HG03045 (cell line): ENCODE measurements around the gene TNS1.

Source experiments
- ATAC-seq: cut with Tn5 transposase; IDR thresholded peaks from one replicate; pipeline ENCODE4 v1.9.1; 2021; ENCODE audit warnings: mild to moderate bottlenecking, moderate library complexity; ENCODE audit not compliant: unreplicated experiment

Gene TNS1

DNA sequence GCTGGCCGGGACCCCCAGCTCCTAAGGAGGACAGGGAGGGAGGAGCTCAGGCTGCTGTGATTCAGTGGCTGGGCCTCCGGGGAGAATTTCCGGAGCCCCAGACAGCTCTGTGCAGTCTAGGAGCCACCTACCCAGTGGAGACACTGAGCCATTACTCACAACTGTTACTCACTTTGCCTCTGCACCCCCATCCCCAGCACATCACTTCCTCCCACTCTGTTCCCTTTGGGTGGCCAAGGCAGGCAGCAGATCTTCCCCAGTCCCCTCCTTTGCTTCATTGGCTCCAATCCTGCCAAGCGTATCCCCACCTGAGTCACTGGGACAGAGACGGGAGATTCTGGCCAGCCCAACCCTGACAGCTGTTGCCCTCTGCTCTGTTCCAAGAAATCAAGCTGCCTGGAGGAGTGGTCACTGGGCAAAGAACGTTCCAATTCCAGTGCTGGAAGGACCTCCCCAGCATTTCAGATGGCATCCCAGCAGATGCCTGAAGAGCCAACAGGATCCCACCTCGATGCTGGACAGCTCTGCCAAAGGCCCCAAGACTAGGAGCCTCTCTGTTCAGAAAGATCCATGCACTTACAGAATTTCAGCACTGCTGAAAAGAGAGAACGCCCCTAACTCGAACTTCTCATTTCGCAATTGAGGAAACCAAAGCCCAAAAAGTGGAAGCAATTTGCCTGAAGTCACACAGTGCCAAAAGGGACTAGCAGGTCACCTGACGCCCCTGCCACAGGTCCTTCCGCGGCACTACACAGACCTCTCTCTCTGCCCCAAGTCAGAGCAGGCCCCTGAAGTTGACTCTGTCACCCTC is 68.3 kb downstream of the TNS1 start:
- no peak for ATAC-seq

DNA sequence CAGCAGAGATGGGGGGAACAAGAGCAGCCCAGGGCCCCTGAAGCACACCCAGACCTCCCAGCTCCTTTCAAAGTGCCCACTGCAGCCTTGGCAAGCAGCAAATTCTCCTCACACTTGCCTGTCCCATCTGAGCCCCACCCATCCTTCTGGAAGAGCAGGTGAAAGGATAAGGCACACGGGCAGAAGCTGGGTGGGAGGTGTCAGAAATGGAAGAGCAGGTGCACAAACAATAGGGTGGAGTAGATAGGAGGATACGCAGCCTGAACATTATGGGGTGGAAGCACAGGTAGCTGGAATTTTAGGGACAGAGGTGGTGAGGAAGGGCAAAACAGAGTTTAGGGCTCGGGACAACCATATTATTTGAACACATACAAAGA is 69.2 kb downstream of the TNS1 start:
- no peak for ATAC-seq

DNA sequence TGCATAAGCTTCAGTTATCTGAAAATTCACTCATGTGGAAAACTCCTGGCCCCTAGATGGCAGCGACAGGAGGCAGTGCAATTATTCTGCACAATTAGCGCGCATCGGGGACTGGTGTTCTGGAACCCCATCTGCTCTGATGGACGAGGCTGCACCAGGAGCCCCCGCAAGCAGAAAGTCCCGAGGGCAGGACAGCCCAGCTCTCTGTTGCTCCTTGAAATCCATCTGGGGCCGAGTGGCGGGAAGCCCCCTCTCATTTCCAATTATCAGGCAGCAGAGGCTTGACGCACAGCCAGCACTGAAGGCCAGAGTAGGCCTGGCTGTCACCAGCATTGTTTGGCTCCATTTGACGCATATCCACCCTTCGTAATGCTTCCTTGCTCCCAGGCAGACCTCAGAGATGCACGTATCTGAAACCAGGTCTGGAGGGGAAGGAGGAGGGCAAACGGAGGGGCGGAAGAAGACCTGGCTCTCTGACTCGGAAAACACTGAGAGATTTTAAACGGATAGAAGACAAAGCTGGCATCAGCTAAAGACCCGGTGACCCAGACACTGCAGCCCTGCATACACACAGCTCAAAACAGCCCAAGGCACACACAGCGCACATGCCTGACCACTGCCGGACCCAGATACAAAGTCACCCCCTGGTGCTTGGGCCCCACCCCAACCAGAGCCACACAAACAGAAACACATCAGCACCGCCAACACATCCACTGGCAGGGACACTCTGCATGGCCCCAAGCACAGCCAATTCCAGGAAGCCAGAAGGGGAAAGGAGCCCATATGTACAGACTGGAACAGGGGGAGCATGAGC is 69.8 kb downstream of the TNS1 start:
- no peak for ATAC-seq

DNA sequence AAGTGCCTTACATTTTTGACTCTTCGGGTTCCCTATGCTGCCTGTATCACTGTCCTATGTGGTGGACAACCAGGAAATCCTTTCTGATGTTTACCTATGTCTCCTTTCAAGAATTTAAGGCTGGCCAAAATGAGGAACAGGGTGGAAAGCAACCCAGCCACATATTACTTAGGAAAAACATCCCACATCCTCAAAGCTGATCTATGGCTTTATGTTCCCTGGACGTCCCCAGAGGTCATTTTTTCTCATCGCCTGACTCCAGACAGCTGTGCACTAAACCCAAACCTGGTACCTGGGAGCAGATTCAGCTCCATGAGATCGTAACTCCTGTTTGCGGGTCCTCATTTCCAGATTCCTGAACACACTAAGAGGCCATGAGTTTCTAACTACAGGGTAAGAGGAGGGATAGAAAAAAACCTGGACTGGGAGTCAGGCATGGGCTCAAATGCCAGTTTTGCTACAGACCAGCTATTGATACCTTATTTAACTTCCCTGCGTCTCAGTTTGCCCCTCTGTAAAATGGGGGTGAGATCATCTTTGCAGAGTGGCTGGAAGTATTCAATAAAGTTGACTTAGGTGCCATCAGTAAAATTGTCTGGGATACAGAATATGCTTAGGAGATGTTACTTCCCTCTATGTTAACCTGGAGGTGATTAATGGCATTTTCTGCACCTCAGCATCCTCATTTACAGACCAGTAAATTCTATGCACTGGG is 70.8 kb downstream of the TNS1 start:
- ATAC-seq, result no peak

DNA sequence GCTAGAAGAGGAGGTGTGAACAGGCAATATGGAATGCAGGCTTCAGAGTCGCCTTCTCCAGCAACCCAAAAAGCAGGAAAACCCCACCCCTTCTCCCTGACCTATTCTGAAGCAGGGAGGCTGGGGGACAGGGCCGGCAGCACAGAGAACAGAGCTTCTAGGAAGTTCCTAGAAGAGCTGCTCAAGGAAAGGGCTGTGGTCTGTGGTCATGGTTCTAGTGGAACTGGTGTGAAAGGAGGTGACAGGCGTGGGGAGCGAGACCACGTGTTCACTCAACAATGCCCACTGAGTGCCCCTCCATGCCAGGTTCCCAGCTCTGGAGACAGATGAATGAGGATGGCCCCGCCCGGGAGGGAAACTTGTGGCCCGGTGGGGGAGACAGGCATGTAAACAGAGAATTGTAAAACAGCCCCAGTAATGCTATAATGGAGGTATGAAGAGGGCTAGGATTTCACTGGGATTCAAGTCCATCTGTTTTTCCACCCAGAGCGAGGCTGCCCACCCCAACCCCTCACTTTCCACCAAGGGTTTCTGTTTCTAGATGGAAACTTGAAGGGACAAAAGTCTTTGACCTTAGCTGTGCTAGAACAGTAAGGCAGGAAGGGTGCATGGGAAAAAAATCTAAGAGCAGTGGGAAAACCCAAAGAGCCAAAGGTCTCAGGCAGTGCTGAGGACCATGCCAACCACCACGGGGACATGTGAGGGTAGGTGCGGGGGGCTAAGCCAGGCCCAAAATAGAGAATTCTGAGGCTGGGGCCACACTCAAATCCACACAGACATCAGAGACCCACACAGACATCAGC is 71.8 kb downstream of the TNS1 start:
- ATAC-seq, result no peak

DNA sequence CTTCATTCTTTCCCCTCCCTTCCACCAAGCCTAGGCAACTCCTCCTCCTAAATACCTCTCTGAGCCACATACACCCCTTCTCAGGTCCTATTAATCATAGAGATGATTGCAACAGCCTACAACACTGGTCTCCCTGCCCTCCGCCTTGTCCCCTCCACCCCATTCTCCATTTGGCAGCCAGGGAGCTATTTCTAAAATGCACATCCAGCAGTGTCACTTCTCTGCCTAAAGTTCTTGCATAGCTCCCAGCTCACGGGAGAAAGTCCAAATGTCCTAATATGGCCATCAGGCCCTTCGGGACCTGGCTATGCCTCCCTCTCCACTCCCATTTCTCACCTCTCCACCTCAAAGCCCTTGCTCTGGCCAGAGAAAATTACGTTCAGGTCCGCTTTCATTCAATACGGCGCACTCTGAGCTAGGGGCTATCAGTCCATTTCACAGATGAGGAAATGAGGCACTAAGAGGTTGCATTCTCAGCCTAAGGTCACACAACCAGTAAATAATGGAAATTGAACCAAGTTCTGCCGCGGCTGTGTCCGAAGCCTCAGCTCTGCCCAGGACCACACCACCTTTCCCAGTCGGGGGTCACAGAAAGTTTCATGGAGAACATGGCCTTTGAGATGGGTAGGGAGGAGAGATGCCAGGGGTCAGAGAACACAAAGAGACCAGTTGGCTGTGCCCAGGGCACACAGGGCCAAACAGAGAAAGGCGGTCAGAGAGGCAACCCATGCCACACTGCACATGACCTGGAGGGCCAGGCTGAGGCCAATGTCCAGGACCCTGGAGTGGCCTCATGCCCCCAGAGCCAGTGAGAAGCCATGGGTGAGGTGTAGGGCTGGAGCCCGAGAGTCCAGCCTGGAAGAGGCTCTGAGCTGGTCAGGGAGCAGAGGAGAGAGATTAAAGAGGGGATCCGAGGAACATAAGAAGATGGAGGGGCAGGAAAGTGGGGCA is 72.8 kb downstream of the TNS1 start:
- ATAC-seq, result no peak

DNA sequence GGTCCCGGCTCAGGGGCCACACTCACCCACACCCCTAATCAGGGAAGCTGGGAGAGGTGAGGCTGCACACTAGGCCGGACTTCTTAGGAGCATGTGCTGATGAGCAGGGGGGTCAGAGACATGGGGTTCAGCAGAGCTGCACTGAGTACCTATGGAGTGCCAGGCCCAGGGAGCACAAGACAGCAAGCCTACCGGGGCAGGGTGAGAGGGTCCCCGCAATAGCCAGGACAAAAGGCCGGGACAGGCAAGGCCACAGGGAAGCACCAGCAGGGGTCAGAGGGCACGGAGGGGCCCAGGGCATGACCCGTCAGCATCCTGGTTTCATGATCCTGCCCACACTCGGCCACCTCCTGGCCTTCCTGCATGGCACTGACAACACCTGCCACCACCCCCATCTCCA is 73.5 kb downstream of the TNS1 start:
- ATAC-seq, result no peak

DNA sequence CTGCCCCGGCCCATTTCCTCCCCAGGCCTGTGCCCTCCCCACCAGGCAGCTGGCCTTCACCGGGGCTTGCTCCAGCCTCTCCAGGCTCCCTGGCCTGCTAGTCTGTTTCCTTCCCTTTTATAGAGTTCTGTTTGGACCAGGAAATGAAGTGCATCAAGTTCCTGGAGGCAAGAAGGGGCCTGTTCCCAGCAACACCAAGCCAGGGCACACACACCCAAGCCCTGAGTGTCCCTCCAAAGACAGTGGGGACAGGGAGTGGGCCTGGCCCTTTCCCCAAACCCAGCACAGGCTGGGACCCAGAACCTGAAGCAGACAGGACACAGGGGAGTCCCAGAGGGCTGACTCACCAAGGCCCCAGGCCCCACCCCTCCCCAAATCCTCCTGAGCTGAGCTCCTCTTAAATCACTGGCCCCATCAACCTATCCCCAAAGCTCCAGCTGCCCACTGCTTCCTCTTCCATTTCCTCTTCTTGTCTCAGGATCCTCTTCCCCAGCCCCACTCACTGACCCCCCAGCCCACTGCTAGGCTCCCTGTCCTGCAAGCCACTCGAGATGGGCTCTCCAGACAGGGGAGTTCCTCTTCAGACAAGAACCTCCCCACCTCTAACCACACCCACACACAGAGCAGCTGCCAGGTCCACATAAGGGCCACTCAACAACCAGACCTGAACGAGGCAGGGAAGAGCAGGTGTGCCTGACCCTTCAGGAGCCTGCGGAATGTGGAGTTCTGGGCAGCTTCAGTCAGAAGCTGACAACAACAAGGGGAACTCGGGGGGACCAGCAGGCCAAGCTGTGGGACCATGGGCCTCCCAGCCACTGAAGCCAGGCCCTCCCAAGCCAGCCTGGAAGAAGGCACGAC is 74.2 kb downstream of the TNS1 start:
- ATAC-seq, result no peak

DNA sequence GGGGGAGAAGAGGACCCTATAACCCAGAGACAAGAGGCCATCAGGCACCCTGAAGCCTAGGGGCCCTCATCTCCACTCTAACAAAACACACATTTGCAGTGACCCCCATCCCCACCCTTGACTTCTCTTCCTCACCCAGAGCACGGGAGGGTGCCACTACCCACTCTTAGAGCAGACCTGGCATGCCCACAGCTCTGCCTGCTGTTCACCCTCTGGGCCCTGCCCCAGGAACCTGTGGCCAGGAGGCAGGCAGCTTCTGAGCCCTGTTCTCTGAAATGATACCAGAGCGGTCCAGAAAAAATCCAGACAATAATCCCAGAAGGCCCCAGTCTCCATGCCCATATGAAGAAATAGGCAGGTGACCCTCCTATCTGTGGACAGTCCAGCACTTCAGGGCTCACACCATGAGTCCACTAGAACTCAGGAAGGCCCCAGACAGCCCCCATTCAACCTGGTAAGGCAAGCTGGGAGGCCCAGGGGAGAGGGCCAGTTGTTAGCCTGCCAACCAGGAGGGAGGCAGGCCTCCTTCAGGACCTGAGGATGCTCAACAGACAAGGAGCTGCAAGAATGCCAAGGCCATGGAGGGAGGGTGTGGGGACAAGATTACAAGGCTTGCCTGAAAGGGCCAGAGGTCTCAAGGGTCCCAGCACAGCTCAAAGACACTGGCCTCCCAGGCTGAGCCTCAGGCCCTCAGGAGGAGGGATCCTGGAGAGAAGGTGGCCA is 75.0 kb downstream of the TNS1 start:
- no peak for ATAC-seq

DNA sequence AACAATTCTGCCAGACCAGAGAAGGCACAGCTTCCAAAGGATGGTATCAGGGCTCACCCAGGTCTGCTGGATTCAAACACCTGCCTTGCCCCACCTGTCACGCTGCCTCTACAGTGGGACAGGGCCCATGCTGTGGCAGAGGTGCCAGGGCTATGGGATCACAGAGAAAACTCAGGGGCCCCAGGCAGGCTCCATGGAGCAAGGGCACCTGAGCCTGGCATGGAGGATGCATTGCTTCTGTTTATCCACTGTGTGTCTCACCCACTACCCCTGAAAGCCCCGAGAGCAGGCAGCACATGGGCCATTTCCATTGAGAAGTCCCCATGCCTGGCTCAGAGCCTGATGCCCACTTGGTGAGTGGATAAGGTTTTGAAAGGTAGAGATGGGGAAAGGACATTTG is 76.0 kb downstream of the TNS1 start:
- ATAC-seq, result no peak

DNA sequence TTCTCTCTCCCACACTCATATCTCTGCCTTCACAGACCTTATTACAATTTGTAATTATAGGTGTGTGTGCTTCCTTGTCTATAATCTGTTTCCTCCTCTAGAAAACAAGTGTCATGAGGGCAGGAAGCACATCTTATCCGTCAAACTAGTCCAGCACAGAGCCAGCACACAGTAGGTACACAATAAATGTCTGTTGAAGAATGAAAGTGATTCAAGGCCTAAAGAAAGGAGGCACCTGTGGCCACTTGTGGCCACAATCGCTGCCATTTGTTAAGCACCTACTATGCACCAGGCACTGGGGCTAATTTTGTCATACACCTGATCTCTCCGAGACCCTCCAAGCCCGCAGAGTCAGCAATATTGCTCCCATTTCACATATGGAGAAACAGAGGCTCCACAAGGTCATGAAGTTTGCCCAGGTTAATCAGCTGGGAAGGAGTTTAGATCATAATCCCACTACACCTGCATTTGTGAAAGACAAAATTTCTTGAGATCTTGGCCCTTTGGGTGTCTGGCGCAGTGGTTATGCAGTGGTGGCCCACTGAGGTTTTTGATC is 78.4 kb downstream of the TNS1 start:
- ATAC-seq, result no peak

DNA sequence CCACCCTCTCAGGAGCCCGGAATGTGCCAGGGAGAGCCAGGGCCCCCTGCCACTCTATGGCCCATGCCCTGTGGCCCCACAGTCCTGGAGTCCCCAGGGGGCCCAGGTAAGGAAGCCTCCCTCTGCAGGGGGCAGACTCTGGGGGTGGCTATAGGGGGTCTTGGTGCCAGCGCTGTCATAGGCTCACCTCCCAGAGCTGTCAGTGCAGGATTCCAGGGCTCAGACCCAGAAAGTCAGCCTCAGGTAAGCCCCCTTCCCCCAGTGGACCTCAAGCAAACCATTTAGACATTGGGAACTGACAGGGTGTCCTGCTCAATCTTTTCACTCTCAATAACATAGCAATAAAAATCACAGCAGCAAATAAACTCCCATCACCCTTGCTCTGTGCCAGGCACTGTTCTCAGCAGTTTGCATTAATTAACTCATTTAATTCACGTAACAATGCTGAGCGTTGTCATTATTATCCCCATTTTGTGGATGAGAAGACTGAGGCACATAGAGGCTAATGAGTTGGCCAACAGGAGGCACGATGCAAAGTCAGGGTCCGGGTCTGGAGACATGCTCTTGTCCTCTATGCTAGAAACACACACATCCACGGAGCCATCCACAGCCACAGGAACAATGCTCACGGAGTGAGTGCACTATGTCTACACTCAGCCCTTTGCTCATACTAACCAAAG is 79.6 kb downstream of the TNS1 start:
- ATAC-seq, result no peak

DNA sequence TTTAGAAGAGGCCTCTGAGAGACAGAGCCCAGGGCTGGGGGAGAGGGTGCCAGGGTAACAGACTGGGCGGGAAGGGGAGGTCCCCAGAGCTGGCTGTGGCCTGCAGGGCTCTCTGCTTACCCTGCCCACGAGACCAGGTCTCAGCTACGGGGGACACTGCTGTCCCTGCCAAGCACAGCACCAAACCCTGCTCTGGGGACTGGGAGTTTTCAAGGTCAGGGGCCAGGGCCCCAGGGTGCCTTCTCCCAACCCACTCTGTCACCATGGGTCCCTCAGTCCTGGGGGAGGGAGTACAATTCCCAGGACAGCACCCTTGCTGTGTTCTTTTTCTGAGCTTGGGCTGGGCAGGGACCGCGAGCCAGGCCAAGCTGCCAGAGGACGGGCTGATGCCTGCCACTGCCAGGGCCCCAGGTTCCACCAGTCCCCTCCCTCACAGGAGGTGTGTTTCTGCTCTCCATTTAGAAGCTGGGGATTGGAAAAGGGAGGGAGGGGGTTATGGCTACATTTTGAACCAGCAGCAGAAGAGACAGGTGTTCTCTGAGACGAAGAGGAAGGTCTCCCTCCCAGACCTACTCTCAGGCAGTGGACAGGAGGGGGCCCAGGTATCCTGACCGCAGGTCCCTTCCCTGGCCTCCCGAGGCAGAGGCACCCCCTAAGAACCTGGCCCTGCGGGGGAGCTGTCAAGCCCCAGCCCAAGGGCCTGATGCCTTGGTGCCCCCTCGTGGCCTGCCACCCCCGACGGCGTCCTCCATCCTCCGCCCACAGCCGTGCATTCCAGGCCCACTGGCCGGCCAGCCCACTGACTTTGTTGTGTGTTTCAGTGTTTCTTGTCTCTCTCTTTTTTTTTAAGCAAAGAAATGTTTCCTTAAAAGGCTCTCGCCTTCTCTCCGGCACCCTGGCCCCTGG is 80.4 kb downstream of the TNS1 start:
- ATAC-seq, result no peak

DNA sequence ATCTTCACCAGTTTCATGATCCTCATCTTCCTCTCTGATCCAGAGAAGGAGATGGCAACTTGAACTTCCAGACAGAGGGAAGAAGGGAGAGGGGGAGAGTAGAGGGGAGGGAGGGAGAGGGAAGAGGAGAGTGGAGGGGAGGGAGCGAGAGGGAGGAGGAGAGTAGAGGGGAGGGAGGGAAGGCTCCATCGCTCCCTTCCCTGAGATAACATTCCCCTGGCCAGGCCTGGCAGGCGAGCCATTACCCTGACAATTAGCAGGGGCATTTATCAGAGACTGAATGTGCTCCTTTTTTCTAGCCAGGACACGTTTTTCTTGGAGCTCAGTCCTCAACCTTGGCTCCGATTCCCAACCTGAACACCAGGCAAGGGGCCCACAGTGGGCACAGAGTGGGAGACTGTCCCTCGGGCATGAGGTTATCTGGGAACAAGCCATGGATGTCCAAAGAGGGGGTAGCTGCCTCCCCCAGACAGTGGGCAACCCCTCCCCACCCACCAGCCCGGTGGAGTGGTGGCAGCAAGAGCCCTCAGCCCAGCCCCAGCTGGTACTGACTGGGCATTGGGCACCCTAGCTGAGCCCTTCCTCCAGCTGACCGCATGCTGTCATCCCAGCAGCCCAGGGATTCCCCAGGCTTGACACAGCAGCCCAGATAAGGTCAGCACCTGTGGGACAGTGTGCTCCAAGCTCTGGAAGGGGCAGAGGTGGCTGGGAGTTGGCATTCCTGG is 81.8 kb downstream of the TNS1 start:
- ATAC-seq, result no peak

DNA sequence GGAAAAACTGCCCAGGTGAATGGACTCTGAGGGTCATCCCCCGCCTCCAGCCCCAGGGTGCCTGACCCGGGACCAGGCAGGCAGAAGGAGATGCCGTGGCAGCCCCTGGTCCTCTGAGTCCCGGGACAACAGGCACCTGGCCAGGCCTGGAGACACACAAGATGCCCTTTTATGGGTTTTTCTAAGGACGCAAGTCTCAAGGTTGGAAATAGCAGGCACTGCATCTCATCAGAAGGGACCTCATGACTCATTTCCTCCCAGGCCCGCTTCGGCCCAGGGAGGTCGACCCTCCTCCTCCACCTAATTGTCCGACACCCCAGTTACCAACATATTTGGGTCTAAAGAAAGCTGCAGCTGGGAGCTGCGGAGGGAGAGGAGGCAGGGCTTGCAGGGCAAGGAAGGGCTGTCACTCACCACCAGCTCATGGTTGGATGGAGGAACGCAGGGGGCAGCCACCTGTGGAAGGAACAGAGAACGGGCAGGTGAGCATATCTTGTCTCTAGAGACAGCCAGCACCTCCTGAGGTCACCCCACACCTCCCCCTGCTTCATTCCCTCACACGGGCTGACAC is 82.9 kb downstream of the TNS1 start:
- ATAC-seq, result no peak
